ENCODE measurements around the gene BCAS3.

BCAS3 gene

GRCh38 chr17:60676758-60677307 lies 818 bp upstream of the BCAS3 start:
- no peak for DNase-seq

DNA sequence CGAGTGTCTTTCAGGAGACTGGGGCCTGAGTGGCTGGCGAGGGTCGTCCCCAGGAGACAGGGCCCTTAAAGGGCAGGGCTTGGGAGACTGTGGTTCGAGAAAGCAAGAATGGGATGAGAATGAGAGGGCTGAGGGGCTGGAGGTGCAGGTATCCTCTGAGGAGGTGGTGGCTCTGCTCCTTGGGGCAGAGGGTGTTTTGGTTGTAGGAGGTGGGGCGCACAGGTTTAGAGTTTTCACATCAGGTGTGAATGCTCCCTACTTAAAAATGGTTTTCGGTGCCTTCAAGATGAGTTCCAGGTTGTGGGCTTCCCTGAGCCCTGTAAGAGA lies 430 bp downstream of the BCAS3 start:
- no peak for DNase-seq

DNA sequence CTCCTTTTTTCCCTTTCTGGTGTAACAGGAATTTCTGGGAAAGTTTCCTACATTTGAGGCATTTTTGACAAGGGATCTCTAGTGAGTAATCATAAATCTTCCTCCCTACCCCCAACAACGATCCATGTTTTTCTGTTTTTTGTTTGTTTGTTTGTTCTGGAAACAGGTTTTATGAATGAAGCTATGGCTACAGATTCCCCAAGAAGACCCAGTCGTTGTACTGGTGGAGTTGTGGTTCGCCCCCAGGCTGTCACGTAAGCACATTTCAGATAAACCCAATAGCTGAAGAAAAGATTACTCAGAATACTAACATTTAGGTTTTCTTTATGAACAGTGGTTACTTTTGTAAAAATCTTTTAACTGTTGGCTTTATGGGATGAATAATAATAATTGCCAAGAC lies 1.6 kb downstream of the BCAS3 start:
- no peak for DNase-seq

GRCh38 chr17:60680754-60681153 lies 3.1 kb downstream of the BCAS3 start:
- DNase-seq = no peak

- no peak for DNase-seq
Measured at GRCh38 chr17:60685437-60685836, 7.8 kb downstream of the BCAS3 start.

DNA sequence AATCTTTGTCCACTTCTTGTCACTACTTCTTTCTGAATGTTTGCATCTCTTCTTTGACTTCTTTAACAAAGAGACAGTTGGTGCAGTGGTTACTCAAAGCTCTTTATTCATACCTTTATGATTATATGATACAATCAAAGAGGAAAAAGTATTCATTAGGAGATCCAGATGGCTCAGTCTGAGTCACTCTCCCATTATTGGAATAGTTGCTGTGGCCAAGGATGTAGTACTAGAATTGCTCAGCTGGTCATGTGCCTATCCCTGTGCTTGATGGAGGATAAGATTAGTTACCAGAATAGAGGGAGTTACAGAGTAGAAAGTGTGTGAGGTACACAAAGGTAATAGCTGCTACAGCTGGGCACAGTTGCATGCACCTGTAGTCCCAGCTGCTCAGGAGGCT lies 18.3 kb downstream of the BCAS3 start:
- DNase-seq = no peak

- no peak for DNase-seq
Measured at GRCh38 chr17:60699090-60699489, 21.4 kb downstream of the BCAS3 start.

GRCh38 chr17:60704170-60704569 lies 26.5 kb downstream of the BCAS3 start:
- DNase-seq = no peak

DNA sequence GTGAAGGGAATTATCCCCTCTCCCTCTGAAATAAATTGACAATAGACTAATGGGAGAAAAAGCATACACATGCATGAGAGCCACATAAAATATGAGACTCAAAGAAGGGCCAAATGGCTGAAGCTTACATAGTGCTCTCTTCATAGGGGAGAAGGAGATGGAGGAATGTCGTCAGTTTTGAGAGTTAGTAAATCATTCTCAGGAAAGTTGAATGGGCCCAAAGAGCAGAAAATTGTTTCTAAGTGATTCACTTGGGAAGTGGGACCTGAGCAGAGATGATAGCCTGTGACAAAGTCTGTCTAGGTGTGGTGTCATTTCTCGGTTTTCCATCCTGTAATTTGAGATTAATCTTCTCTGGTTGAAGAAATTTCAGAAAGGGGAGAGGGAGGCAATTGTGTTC lies 35.0 kb downstream of the BCAS3 start:
- DNase-seq = no peak

- no peak for DNase-seq
Measured at GRCh38 chr17:60713608-60714007, 36.0 kb downstream of the BCAS3 start.

- no peak for DNase-seq
Measured at GRCh38 chr17:60716766-60717165, 39.1 kb downstream of the BCAS3 start.

DNA sequence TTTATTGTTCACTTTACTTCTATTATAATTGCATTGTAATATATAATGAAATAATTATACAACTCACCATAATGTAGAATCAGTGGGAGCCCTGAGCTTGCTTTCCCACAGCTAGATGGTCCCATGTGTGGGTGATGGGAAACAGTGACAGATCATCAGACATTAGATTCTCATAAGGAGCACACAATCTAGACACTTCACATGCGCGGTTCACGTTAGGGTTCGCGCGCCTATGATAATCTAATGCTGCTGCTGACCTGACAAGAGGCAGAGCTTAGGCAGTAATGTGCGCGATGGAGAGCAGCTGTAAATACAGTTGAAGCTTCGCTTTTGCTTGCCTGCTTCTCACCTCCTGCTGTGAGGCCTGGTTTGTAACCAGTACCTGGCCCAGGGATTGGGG lies 40.2 kb downstream of the BCAS3 start:
- no peak for DNase-seq

DNA sequence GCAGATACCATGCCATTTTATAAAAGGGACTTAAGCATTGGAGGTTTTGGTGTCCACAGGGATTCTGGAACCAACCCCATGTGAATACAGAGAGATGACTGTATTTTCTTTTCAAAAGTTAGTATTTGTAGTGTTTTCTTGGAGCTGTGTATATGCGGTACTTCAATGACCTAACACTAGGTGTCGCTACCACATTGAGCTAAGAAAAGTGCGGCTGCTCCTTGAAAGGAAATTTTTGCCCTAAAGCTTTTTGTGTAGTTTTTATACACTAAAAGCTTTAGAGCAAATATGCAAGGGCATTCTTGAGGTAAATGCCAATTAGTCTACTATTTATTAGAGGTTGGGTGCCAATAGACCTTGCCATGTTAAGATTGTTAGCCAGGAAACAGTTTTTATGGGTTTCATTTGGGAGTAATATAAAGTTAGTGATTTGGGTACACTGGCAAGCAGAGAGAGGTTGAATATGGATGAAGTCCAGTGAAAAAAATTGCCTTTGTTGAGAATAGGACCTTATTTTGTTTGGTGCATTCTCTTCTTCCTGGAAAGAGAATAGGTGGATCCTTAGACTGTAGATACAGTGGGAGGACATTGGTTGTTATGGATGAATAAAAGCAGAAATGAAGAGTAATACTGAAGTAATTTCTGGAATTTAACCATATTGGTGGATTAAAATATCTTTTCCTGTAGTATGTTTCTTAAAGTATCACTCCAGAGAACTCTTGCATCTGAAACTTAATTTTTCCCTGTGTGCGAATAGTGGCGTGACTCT lies 43.3 kb downstream of the BCAS3 start:
- peak; percentile 40 for DNase-seq

DNA sequence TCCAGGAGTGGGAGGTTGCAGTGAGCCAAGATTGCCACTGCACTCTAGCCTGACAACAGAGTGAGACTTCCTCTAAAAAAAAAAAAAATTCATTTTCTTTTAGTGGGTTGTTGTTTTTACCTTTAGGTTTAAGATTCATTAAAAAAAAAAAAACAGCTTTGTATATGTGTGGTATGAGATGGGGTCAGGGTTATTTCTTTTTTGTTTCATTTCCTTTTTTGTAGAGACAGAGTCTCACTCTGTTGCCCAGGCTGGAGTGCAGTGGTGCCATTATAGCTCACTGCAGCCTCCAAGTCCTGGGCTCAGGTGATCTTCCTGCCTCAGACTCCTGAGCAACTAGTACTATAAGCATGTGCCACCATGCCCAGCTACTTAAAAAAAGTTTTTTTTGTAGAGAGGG lies 47.0 kb downstream of the BCAS3 start:
- no peak for DNase-seq

- no peak for DNase-seq
Measured at GRCh38 chr17:60729854-60730253, 52.2 kb downstream of the BCAS3 start.

DNA sequence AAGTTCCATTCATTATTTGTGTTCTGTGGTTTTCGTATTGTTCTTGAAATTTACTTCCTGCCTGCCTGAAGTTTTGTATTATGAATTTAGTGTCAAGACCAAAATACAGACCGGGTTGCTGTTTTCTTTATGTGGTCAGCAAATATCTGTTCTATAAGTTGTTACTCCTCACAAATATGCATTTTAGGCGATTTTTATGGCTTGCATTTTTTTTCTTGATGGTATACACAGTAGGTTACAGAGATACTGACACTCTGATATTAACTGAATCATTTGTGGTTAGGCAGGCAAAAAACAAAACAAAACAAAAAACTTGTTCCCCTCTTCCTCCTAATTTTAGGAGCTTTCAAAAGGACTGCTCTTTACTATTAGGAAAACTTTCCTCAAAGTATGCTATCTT lies 52.6 kb downstream of the BCAS3 start:
- DNase-seq = no peak

DNA sequence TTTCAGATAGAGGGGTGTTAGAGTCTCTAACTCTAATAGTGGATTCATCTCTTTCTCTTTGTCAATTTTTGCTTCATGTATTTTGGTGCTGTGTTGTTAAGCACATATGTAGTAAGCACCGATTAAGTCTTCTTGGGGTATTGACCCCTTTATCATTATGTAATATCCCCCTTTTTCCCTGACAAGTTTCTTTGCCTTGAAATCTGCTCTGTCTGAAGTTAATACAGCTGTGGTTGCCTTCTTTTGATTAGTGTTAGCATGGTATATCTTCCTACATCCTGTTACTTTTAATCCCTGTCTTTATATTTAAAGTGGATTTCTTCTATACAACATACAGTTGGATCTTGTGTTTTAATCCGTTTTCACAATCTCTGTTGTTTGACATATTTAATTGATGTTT lies 60.6 kb downstream of the BCAS3 start:
- no peak for DNase-seq

DNA sequence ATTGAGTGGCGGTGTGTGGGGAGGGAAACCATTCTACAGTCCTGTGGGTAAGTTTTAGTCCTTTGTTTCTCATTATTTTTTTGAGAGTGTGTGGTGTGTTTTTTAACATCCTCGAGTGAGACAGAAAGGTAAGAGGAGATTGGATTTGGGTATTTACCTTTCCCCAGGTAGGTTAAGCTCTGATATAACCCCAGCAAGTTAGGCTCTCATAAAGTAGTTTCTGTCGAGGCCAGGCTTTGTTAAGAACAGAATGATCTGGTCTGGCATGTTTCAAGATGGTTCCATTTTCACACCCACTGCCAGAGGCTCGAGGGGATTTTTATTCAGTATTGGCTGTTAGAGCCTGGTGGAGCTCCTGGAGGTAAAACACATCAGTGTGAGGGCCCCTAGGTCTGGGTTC lies 62.9 kb downstream of the BCAS3 start:
- DNase-seq = no peak

GRCh38 chr17:60741031-60741430 lies 63.4 kb downstream of the BCAS3 start:
- no peak for DNase-seq

GRCh38 chr17:60743282-60743681 lies 65.6 kb downstream of the BCAS3 start:
- DNase-seq = no peak

- no peak for DNase-seq
Measured at GRCh38 chr17:60743799-60744198, 66.1 kb downstream of the BCAS3 start.

- DNase-seq = no peak
Measured at GRCh38 chr17:60744355-60744966, 66.8 kb downstream of the BCAS3 start.

DNA sequence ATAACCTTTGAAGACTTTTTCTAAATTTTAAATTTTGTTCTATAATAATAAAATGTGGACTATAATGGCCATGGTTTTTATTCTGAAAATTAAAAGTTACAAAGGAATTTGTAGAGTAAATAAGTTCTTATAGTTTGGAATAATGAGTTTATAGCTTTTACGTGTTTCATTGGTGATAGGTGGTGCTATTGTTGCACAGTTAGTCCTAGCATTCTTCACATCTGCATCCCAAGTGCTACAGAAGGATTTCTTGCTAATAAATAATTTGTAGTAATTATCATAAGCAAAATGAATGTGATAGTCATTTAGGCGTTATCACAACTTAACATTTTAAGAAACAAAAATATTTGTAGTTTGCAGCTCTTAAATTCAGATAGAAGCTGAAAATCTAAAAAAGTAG lies 67.9 kb downstream of the BCAS3 start:
- no peak for DNase-seq

- no peak for DNase-seq
Measured at GRCh38 chr17:60747069-60747808, 69.6 kb downstream of the BCAS3 start.
